Stimulated activated CD8-positive, alpha-beta memory T cell treated with anti-CD3 and anti-CD28 coated beads, Interleukin-2, amount 100 ng/mL, for 1 hour (primary cell): ENCODE measurements around the gene TIMM23B.
A peak's percentile ranks its signal among the peaks of the same experiment; 100 is the strongest.
"Not testable (repeated sequence)": the region's sequence is repeated elsewhere in the genome, so short reads cannot be mapped to it uniquely, and the experiment has no call there.

ENCODE experiments used
- DNase-seq, 2 donors: peaks; one replicate each; pipeline ENCODE4 v3.0.0-alpha.2; 2020; ENCODE audit warnings: low read depth in 2 of 2

Gene TIMM23B

GRCh38 chr10:49941447-49942338, at the start of gene TIMM23B, which contains the start of gene PARG:
Gene TIMM23B (plus strand): TSS chr10:49942053. CDS start chr10:49942195, 142 bp downstream.
Gene PARG (minus strand): TSS chr10:49942027. CDS start chr10:49941725, 302 bp downstream.
- DNase-seq, result peak; percentile 63 to 65

GRCh38 chr10:49899999-49900398, 41.9 kb upstream of the TIMM23B start:
- DNase-seq, result not testable (repeated sequence)

- DNase-seq, result not testable (repeated sequence)
Measured at GRCh38 chr10:49900406-49900805, 41.4 kb upstream of the TIMM23B start.

GRCh38 chr10:49903829-49904228, 38.0 kb upstream of the TIMM23B start:
- DNase-seq, result not testable (repeated sequence)

GRCh38 chr10:49908290-49909080, 33.4 kb upstream of the TIMM23B start:
- not testable (repeated sequence) for DNase-seq

- not testable (repeated sequence) for DNase-seq
Measured at GRCh38 chr10:49910295-49910694, 31.6 kb upstream of the TIMM23B start.

GRCh38 chr10:49916451-49916850, 25.4 kb upstream of the TIMM23B start:
- DNase-seq, result not testable (repeated sequence)

- not testable (repeated sequence) for DNase-seq
Measured at GRCh38 chr10:49917927-49918326, 23.9 kb upstream of the TIMM23B start.

GRCh38 chr10:49922041-49922440, 19.8 kb upstream of the TIMM23B start:
- not testable (repeated sequence) for DNase-seq

DNA sequence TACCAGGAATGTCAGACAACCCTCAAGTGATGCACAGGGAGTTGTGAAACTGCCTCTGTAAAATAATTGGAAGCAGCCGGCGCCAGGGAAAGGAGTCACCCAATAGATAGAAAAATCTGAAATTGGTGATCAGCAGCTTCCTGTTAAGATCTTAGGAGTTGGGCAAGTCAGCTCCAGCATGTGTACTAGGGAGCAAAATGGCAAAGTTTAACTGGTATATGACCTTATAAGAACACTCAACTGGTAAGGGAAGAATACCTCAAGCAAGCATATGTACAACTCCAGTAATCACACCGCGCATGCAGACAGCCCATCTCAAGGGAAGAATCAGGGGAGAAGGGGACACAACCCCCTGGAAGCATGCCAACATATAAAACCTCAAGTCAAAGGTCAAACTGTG, 18.3 kb upstream of the TIMM23B start:
- DNase-seq, result not testable (repeated sequence)

- DNase-seq, result not testable (repeated sequence)
Measured at GRCh38 chr10:49931276-49931675, 10.6 kb upstream of the TIMM23B start.

DNA sequence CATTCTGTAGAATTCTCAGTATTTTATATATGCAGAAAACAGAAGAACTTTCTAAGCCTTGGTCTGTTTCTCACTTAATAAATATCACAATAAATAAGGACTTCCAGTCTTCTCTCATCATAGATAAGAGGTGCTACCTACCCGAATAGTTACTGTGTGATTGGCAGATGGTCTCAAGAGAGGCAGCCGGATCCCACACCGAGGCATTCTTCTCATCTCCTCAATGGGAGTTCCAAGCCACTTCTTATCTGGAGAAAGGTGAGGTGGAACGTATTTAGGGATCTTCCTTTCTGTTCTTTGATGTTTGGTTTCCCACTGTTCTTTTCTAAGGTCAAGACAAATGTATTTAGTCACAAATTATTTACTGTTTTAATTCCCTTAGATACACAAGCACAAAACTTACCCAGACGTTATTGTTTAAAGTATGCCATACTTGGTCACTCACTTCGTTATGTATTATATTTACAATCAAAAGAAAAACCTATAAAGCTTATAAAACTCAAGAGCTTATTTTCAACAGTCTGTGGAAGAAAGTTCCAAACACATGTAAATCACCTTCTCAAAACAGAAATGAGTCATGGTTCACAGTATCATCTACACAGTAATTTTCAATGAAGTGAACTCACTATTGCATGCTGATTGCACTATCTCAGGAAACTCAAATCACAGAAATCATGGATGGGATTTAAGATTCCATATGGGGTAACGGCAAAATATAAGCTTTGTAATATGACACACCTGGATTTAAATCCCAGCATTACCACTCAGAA, 9.7 kb upstream of the TIMM23B start:
- DNase-seq, result not testable (repeated sequence)

DNA sequence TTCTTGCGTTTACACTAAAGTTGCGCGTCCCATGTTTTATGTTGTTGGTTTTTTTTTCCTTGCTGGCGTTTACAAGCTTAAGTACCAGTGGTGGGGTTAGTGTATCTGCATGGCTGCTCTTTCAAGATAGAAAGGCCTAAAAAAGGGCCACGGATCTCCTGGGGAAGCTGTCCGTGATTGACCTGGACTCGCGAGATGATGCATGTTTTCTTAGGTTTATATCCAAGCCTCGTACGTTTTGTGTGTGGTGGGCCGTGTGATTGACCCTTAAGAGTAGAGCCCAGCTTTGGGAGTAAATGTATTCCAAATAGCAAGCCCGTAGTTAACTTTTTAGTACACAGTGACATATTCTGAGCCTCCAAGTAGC, 469 bp downstream of the TIMM23B start:
- DNase-seq, result not testable (repeated sequence)

DNA sequence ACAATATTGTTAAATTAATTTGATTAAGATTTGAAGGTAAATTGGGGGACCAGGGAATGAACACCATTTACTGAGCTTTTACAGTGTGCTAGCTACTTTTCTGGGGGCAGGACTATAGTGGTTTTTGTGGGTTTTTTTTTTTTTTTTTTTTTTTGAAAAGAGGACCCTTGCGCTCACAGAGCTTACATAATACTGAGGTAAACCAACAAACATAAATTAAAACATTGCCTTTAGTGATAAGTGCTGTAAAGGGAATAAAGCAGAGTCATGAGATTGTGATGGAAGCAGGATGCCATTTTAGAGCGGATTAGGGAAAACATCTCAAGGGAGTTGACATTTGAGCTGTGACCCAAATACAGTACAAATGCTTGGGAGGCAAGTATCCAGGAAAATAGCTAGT, 1.8 kb downstream of the TIMM23B start:
- not testable (repeated sequence) for DNase-seq

GRCh38 chr10:49948142-49948541, 6.3 kb downstream of the TIMM23B start:
- DNase-seq, result not testable (repeated sequence)

DNA sequence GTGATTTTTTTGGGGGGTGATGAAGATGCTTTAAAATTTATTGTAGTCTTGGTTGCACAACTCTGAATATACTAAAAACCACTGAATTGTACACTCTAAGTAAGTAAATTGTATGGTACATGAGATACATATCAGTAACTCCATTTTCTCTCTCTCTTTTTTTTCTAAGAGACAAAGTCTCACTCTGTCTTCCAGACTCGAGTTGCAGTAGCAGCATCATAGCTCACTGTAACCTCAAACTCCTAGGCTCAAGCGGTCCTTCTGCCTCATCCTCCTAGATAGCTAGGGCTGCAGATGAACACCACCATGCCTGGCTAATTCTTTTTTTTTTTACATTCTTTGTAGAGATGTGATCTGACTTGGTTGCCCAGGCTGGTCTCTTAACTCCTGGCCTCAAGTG, 6.9 kb downstream of the TIMM23B start:
- DNase-seq, result not testable (repeated sequence)

DNA sequence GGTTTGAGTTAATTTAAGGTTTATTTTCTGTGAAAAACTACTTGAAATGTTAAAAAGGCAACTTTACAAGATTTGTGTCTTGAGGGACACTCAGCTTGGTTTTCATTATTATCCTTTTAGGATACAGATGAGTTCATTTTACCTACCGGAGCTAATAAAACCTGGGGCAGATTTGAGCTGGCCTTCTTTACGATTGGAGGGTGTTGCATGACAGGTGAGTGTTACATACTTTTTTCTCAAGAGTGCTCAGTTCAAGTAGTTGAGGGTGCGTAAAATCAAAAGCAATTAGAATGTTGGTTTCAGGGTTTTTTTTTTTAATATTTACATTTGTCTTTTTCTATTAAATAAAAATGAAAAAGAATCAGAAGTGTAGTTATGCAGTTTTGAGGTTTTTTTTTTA, 10.2 kb downstream of the TIMM23B start:
- DNase-seq, result not testable (repeated sequence)

DNA sequence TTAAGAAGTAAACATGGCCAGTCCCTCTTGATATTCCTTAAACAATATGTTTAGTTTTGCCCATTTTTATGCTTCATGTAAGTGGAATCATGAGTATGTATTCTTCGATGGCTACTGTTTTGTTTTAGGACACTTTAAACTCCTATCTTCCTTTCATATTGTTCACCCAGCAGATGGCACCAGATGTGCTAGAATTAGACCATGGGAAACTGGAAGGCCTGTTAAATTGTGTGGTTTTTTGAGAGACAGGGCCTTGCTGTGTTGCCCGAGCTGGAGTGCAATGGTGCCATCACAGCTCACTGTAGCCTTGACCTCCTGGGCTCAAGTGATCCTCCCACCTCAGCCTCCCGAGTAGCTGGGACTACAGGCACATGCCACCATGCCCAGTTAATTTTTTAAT, 11.3 kb downstream of the TIMM23B start:
- not testable (repeated sequence) for DNase-seq

DNA sequence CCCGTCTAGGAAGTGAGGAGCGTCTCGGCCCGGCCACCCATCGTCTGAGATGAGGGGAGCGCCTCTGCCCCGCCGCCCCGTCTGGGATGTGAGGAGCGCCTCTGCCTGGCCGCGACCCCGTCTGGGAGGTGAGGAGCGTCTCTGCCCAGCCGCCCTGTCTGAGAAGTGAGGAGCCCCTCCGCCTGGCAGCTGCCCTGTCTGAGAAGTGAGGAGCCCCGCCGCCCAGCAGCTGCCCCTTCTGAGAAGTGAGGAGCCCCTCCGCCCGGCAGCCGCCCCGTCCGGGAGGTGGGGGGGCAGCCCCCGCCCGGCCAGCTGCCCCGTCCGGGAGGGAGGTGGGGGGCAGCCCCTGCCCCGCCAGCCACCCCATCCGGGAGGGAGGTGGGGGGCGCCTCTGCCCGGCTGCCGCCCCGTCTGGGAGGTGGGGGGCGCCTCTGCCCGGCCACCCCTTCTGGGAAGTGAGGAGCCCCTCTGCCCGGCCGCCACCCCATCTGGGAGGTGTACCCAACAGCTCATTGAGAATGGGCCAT, 28.5 kb downstream of the TIMM23B start:
- not testable (repeated sequence) for DNase-seq

DNA sequence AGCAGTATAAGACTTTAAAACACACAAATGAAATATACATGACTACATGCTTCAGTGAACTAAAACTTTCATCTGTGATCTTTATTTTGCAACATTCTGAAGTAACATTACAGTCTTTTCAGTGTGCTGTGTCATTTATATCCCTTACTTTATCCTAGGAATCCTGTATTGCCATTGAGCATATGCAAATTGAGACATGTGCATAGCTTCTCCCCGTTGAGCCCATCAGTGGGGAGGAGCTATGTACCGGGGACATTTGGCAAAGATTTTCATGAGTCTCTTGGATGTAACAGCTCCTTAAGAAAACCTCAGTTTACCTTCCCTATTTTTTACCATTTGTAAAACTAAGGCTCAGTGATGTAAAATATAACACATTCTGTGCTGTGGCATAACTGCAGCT, 29.6 kb downstream of the TIMM23B start:
- DNase-seq, result not testable (repeated sequence)

DNA sequence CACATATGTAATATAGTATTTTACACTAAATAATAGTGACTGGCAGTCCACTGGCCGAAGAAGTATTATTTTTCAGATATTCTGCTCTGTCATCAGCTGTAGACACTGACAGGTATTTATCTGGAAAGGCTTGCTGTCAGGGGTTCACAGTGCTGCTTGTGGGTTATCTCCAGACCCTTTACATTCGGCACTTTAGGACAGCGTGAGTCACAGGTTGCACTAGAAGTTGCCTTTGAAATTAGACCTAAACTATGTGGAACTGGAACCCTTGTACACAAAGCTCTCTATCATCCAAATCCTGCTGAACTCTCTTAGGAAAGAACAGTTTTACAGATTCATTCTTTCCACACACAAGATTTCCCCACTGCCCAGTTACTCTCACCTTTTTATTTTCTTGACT, 30.2 kb downstream of the TIMM23B start:
- DNase-seq, result not testable (repeated sequence)
